Subcutaneous abdominal adipose tissue (tissue), 5 donors: ENCODE data around the gene PIP5K1B.

Source experiments
- H3K27ac ChIP-seq: one replicate; pipeline ENCODE4 v1.7.0; 2013; ENCODE audit warnings: low read depth, mild to moderate bottlenecking, inconsistent platforms, low read length, moderate library complexity
- H3K27me3 ChIP-seq, 5 donors: one replicate each; pipeline ENCODE4 v1.7.0; 2013; ENCODE audit warnings: low read length in 5 of 5, inconsistent platforms in 1 of 5; ENCODE audit not compliant: control insufficient read depth in 5 of 5, insufficient read depth in 4 of 5
- H3K36me3 ChIP-seq, 5 donors: one replicate each; pipeline ENCODE4 v1.7.0; 2013; ENCODE audit warnings: low read length in 5 of 5; ENCODE audit not compliant: control insufficient read depth in 5 of 5, insufficient read depth in 5 of 5
- H3K4me1 ChIP-seq, 5 donors: one replicate each; pipeline ENCODE4 v1.7.0; 2013; ENCODE audit warnings: low read length in 5 of 5, mild to moderate bottlenecking in 3 of 5, moderate library complexity in 1 of 5; ENCODE audit not compliant: control insufficient read depth in 5 of 5, insufficient read depth in 5 of 5
- H3K4me3 ChIP-seq, 5 donors: one replicate each; pipeline ENCODE4 v1.7.0; 2013; ENCODE audit warnings: low read length in 5 of 5, low read depth in 1 of 5
- H3K9ac ChIP-seq, 5 donors: one replicate each; pipeline ENCODE4 v1.7.0; 2013; ENCODE audit warnings: low read length in 5 of 5, mild to moderate bottlenecking in 4 of 5, moderate library complexity in 3 of 5
- H3K9me3 ChIP-seq, 5 donors: one replicate each; pipeline ENCODE4 v1.7.0; 2013; ENCODE audit warnings: low read length in 5 of 5; ENCODE audit not compliant: control insufficient read depth in 5 of 5
- donor health status: healthy.
- donor health status: healthy.
- donor health status: healthy.
- donor health status: healthy.
- donor health status: healthy.

PIP5K1B gene

DNA sequence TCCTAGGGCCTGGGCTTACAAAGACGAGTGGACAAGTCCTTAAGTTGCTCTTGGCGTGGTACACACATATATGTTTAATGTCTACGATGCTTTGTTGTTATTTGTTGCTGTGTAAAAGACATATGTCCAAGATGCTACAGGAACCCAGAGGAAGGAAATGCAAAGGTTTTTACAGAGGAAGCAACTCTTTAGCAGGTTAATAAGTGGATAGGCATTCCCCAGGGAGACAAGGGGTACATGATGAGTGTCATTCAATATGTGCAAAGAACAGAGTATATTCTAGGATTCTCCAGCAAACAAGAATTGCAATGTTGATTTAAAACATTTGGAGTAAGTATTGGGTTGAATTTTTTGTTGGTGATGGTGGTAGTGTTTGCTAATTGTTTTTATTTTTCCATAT, 92.1 kb downstream of the PIP5K1B start:
- H3K4me3 ChIP-seq, result no peak overlapping the region
- H3K4me1 ChIP-seq, result peaks cover 0 to 13% (median 3%) of the 10 kb centered on the region in 5 donors
- no peaks in the 10 kb centered on the region for H3K9me3 ChIP-seq
- H3K27ac ChIP-seq, result no peak overlapping the region
- no peaks in the 10 kb centered on the region for H3K36me3 ChIP-seq
- H3K9ac ChIP-seq, result no peak overlapping the region
- H3K27me3 ChIP-seq, result peaks cover 0 to 2% (median 0%) of the 10 kb centered on the region in 5 donors

GRCh38 chr9:68798423-68798822, 93.4 kb downstream of the PIP5K1B start:
- Histone ChIP-seq H3K9ac (no peak overlapping the region), H3K27me3 (peaks cover 0 to 2% (median 0%) of the 10 kb centered on the region in 5 donors), H3K4me3 (no peak overlapping the region), H3K4me1 (peaks cover 0 to 13% (median 3%) of the 10 kb centered on the region in 5 donors), H3K36me3 (no peaks in the 10 kb centered on the region), H3K9me3 (no peaks in the 10 kb centered on the region), H3K27ac (no peak overlapping the region)

GRCh38 chr9:68800836-68801235, 95.8 kb downstream of the PIP5K1B start:
- Histone ChIP-seq H3K9ac (no peak overlapping the region), H3K27me3 (peaks cover 0 to 2% (median 0%) of the 10 kb centered on the region in 5 donors), H3K9me3 (no peaks in the 10 kb centered on the region), H3K36me3 (no peaks in the 10 kb centered on the region), H3K4me3 (no peak overlapping the region), H3K4me1 (no peaks in the 10 kb centered on the region), H3K27ac (no peak overlapping the region)

DNA sequence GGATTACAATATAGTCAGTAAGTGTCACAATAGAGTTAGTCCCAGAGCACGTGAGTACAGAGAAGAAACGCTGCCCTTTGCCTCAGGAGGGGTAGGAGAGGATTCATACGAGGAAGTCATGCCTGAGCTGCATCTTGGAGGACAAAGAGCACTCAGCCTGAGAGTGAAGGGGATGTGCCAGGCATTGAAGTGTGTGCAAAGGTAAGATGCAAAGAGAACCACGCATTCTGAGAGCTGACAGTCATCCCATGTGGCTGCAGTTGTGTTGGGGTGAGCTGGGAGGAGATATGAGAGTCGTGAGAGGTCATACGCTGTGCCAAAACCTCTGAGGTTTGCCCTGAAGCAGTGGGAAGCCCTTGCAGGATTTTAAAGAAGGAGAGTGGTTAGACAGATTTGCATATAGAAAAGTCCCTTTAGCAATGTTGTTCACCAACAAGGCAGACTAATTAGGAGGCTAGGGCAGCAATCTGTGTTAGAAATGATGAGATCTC, 97.5 kb downstream of the PIP5K1B start:
- Histone ChIP-seq H3K27me3 (peaks cover 0 to 2% (median 0%) of the 10 kb centered on the region in 5 donors), H3K36me3 (no peaks in the 10 kb centered on the region), H3K4me1 (no peaks in the 10 kb centered on the region), H3K4me3 (no peak overlapping the region), H3K9me3 (no peaks in the 10 kb centered on the region), H3K27ac (no peak overlapping the region), H3K9ac (no peak overlapping the region)

- Histone ChIP-seq H3K27me3 (peaks cover 0 to 2% (median 0%) of the 10 kb centered on the region in 5 donors), H3K4me3 (no peak overlapping the region), H3K9me3 (no peaks in the 10 kb centered on the region), H3K36me3 (no peaks in the 10 kb centered on the region), H3K4me1 (no peaks in the 10 kb centered on the region), H3K9ac (no peak overlapping the region), H3K27ac (no peak overlapping the region)
Observed at GRCh38 chr9:68804911-68805889, 100.2 kb downstream of the PIP5K1B start.

DNA sequence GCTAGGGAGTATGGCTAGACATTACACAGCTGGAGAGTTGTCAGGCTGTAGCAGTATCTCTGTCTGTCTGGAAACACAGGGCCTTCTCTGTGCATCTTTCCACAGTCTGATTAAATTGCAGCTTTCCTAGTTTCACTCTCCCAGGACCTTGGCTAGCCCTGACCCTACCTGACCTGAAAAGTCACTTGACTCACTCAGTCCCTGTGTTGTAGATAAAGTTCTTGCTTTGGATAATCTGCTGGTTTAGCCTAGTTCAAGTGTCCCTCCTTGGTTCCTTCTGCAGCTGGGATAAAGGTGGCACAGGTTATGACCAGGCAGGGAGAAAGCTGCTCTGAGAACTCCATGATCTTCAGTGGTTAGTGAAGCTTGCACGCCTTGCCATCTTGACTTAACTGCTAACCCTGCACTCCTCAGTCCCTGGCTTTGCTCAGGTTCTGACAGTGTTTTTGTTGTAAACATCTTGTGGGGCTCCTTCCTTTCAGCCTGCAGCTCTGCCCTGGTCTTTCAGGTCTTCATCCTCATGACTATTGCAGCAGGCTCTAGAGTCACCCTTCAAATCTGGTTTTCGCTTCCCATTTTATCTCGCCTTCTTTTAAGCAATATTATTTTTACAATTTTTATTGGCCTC, 101.0 kb downstream of the PIP5K1B start:
- Histone ChIP-seq H3K9me3 (no peaks in the 10 kb centered on the region), H3K27me3 (no peaks in the 10 kb centered on the region), H3K4me3 (no peak overlapping the region), H3K9ac (no peak overlapping the region), H3K27ac (no peak overlapping the region), H3K4me1 (no peaks in the 10 kb centered on the region), H3K36me3 (no peaks in the 10 kb centered on the region)

GRCh38 chr9:68808338-68808890, 103.4 kb downstream of the PIP5K1B start:
- H3K27me3 ChIP-seq, result no peaks in the 10 kb centered on the region
- no peak overlapping the region for H3K27ac ChIP-seq
- no peaks in the 10 kb centered on the region for H3K4me1 ChIP-seq
- no peak overlapping the region for H3K9ac ChIP-seq
- no peaks in the 10 kb centered on the region for H3K36me3 ChIP-seq
- H3K9me3 ChIP-seq, result no peaks in the 10 kb centered on the region
- H3K4me3 ChIP-seq, result no peak overlapping the region

GRCh38 chr9:68817079-68817875, 112.2 kb downstream of the PIP5K1B start:
- no peaks in the 10 kb centered on the region for H3K9me3 ChIP-seq
- H3K9ac ChIP-seq, result no peak overlapping the region
- no peak overlapping the region for H3K4me3 ChIP-seq
- no peak overlapping the region for H3K27ac ChIP-seq
- H3K27me3 ChIP-seq, result no peaks in the 10 kb centered on the region
- no peaks in the 10 kb centered on the region for H3K36me3 ChIP-seq
- H3K4me1 ChIP-seq, result peaks cover 0 to under 1% (median 0%) of the 10 kb centered on the region in 5 donors

DNA sequence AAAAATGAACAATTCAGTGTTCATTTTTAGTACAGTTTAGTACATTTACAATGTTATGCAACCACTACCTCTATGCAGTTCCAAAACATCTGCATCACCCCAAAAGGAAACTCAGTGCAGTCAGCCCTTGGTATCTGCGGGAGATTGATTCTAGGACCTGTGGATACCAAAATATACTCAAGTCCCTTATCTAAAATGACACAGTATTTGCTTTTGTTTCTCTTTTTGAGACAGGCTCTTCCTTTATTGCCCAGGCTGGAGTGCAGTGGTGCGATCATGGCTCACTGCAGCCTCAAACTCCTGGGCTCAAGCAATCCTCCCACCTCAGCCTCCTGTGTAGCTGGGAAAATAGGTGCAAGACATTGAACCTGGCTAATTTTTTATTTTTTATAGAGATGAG, 114.0 kb downstream of the PIP5K1B start:
- Histone ChIP-seq H3K9me3 (no peaks in the 10 kb centered on the region), H3K9ac (no peak overlapping the region), H3K27me3 (no peaks in the 10 kb centered on the region), H3K27ac (no peak overlapping the region), H3K4me1 (peaks cover 0 to 9% (median 5%) of the 10 kb centered on the region in 5 donors), H3K4me3 (no peak overlapping the region), H3K36me3 (no peaks in the 10 kb centered on the region)
